CD4-positive, alpha-beta T cell (primary cell): Measurements from ENCODE around the gene COL15A1. TPM values are rescaled to one million over a fixed set of nuclear protein-coding genes. Genes with fewer than 3 reads are reported as not detected.

Experiments used
- ATAC-seq: fragments of 200-7000 bp; cut with Tn5 transposase; one replicate; pipeline ENCODE4 v1.10.0; 2022; ENCODE audit warnings: mild to moderate bottlenecking; ENCODE audit not compliant: poor library complexity
- CTCF ChIA-PET: fragments of 350-600 bp; sonication (Branson Sonifier 250); formaldehyde crosslinking; loops from one replicate; lab custom pipeline; 2021; ENCODE audit warnings: antibody characterized with exemption, inconsistent platforms; lab: Charles Lee
- POLR2A ChIA-PET: fragments of 350-600 bp; sonication (Branson Sonifier 250); formaldehyde crosslinking; loops from one replicate; lab custom pipeline; 2021; ENCODE audit warnings: antibody characterized with exemption, inconsistent platforms; lab: Charles Lee
- DNase-seq, 14 experiments: peaks; one replicate each; pipeline ENCODE4 v3.0.0-alpha.2; 2013 to 2020; ENCODE audit warnings: mixed read lengths in 2 of 14
- H3K27ac ChIP-seq, 2 donors: one replicate each; pipeline versions ENCODE4 v1.5.1 to v1.7.0; 2013; ENCODE audit warnings: low read length in 2 of 2, low read depth in 1 of 2, mild to moderate bottlenecking in 1 of 2
- H3K27me3 ChIP-seq, 2 experiments: 1 replicate in 1 of 2; 2 replicates in 1 of 2; pipeline versions ENCODE4 v1.6.1 to v1.7.0; 2013; ENCODE audit warnings: low read length in 2 of 2, control low read depth in 1 of 2, mild to moderate bottlenecking in 1 of 2, moderate library complexity in 1 of 2; ENCODE audit not compliant: insufficient read depth in 2 of 2, control insufficient read depth in 1 of 2
- H3K36me3 ChIP-seq: one replicate; pipeline ENCODE4 v1.6.1; 2013; ENCODE audit warnings: low read length, control low read depth; ENCODE audit not compliant: insufficient read depth
- H3K4me1 ChIP-seq: one replicate; pipeline ENCODE4 v1.6.1; 2013; ENCODE audit warnings: low read length, control low read depth; ENCODE audit not compliant: insufficient read depth
- H3K4me3 ChIP-seq: one replicate; pipeline ENCODE4 v1.5.1; 2013; ENCODE audit warnings: mild to moderate bottlenecking, low read length, moderate library complexity
- H3K9me3 ChIP-seq, 2 experiments: 1 replicate in 1 of 2; 2 replicates in 1 of 2; pipeline versions ENCODE4 v1.6.1 to v1.7.0; 2013; ENCODE audit warnings: low read length in 2 of 2, mild to moderate bottlenecking in 2 of 2, control low read depth in 1 of 2, moderate library complexity in 1 of 2; ENCODE audit not compliant: control insufficient read depth in 1 of 2, insufficient read depth in 1 of 2
- H3K27ac Mint-ChIP-seq: one replicate; pipeline ENCODE4 v1.8.0; 2020; ENCODE audit warnings: mixed read lengths
- H3K27me3 Mint-ChIP-seq: one replicate; pipeline ENCODE4 v1.8.0; 2021; ENCODE audit warnings: mixed read lengths
- H3K36me3 Mint-ChIP-seq: one replicate; pipeline ENCODE4 v1.8.0; 2021; ENCODE audit warnings: low read depth, mixed read lengths
- H3K4me1 Mint-ChIP-seq: one replicate; pipeline ENCODE4 v1.8.0; 2021; ENCODE audit warnings: low read depth, mixed read lengths
- H3K4me3 Mint-ChIP-seq: one replicate; pipeline ENCODE4 v1.8.0; 2020; ENCODE audit warnings: mild to moderate bottlenecking, mixed read lengths
- H3K9me3 Mint-ChIP-seq: one replicate; pipeline ENCODE4 v1.8.0; 2020; ENCODE audit warnings: mixed read lengths
- CTCF ChIP-seq: fragments of 200-600 bp; IDR thresholded peaks from one replicate; pipeline ENCODE4 v1.8.0; 2022; ENCODE audit warnings: antibody characterized with exemption, mild to moderate bottlenecking
- intact Hi-C, 2 experiments: fragments of 100-400 bp; cut with DNase I in 1 of 2; cut with micrococcal nuclease in 1 of 2; formaldehyde crosslinking; loops; one replicate each; pipeline versions ENCODE4 v1.15.1 to v1.9.0; 2023 to 2025; cut with DNase I, micrococcal nuclease
- polyA plus RNA-seq, 2 donors: library from polyadenylated mRNA; unstranded; fragments of 120-200 nt; gene quantifications; one replicate each; pipeline ENCODE4 v1.2.1, GENCODE V29; 2013
- total RNA-seq, 174 experiments: library from RNA in 2 of 174; stranded (reverse) in 2 of 174; gene quantifications; one replicate each; pipeline ENCODE4 v1.2.3 and lab custom pipeline; 2021 to 2026

The COL15A1 gene
- not detected for total RNA-seq
- 0.01 TPM for polyA plus RNA-seq (2013, experiment 1 of 2)
- 4.2 TPM for polyA plus RNA-seq (2013, experiment 2 of 2)
- 0 to 0.90 (median 0.05) reads per million in 172 experiments for total RNA-seq (lab: John Stamatoyannopoulos, UW)

GRCh38 chr9:98943682-98944056 is at the start of gene COL15A1:
COL15A1 (plus strand) TSS chr9:98943907; CDS start chr9:98944062, 155 bp downstream.
- Mint-ChIP-seq H3K4me1 (peaks cover 5% of the 10 kb centered on the region), H3K27ac (no peak within 1 kb of the TSS), H3K4me3 (peak within 1 kb of the TSS; percentile 11), H3K9me3 (no peaks in the 10 kb centered on the region), H3K36me3 (no peaks in the 10 kb centered on the region), H3K27me3 (peaks cover 79% of the 10 kb centered on the region)
- no peak for ATAC-seq
- H3K27me3 ChIP-seq, result peaks cover 49 to 64% of the 10 kb centered on the region in 2 experiments
- POLR2A ChIA-PET, result no interaction called here
- DNase-seq, result no peak
- CTCF ChIA-PET, result no interaction called here
- H3K4me1 ChIP-seq, result peaks cover 7% of the 10 kb centered on the region
- H3K27ac ChIP-seq, result no peak within 1 kb of the TSS
- intact Hi-C loops, result no loop called here
- H3K4me3 ChIP-seq, result no peak within 1 kb of the TSS
- TF ChIP-seq CTCF, result no peak
- H3K36me3 ChIP-seq, result no peaks in the 10 kb centered on the region
- peaks cover 0 to 10% of the 10 kb centered on the region in 2 experiments for H3K9me3 ChIP-seq

- Histone ChIP-seq H3K36me3 (no peaks in the 10 kb centered on the region), H3K27ac (no peak overlapping the region), H3K4me3 (no peak overlapping the region), H3K27me3 (peaks cover 3 to 4% of the 10 kb centered on the region in 2 experiments), H3K9me3 (no peaks in the 10 kb centered on the region), H3K4me1 (no peaks in the 10 kb centered on the region)
- H3K9me3 Mint-ChIP-seq, result peaks cover 3% of the 10 kb centered on the region
- intact Hi-C loops, result no loop called here
- ChIA-PET POLR2A (no interaction called here), CTCF (no interaction called here)
- peaks cover 19% of the 10 kb centered on the region for H3K27me3 Mint-ChIP-seq
- TF ChIP-seq CTCF, result no peak
- H3K36me3 Mint-ChIP-seq, result no peaks in the 10 kb centered on the region
- H3K27ac Mint-ChIP-seq, result no peak overlapping the region
- ATAC-seq, result no peak
- no peak overlapping the region for H3K4me3 Mint-ChIP-seq
- no peaks in the 10 kb centered on the region for H3K4me1 Mint-ChIP-seq
- no peak for DNase-seq
Measured at GRCh38 chr9:98894171-98894570, 49.5 kb upstream of the COL15A1 start.

- Histone ChIP-seq H3K9me3 (no peaks in the 10 kb centered on the region), H3K27ac (no peak overlapping the region), H3K27me3 (peaks cover 3 to 4% of the 10 kb centered on the region in 2 experiments), H3K4me3 (no peak overlapping the region), H3K4me1 (no peaks in the 10 kb centered on the region), H3K36me3 (no peaks in the 10 kb centered on the region)
- DNase-seq, result no peak
- Mint-ChIP-seq H3K27me3 (peaks cover 18% of the 10 kb centered on the region), H3K9me3 (peaks cover 3% of the 10 kb centered on the region), H3K4me1 (no peaks in the 10 kb centered on the region), H3K36me3 (no peaks in the 10 kb centered on the region), H3K4me3 (no peak overlapping the region), H3K27ac (no peak overlapping the region)
- intact Hi-C loops, result no loop called here
- ATAC-seq, result no peak
- ChIA-PET CTCF (no interaction called here), POLR2A (no interaction called here)
- TF ChIP-seq CTCF, result no peak
Measured at GRCh38 chr9:98894761-98895160, 48.9 kb upstream of the COL15A1 start.
